OCI-LY3 (cell line): ENCODE measurements around the gene MACROD2.

ENCODE experiments used
- H2AFZ ChIP-seq: fragments of 200-600, 300-600 bp; shearing (Covaris generic); 2 replicates; pipeline ENCODE4 v1.6.0; 2014; ENCODE audit warnings: antibody characterized with exemption, low read depth, low read length
- H3K27ac ChIP-seq: fragments of 200-600, 300-600 bp; sonication (generic); 2 replicates; pipeline ENCODE4 v1.5.1; 2014; ENCODE audit warnings: mild to moderate bottlenecking, low read length, moderate library complexity, mixed read lengths
- H3K27me3 ChIP-seq: fragments of 200-600, 300-600 bp; sonication (generic); 2 replicates; pipeline ENCODE4 v1.6.1; 2014; ENCODE audit warnings: low read depth, low read length, mixed read lengths
- H3K36me3 ChIP-seq: fragments of 200-600, 300-600 bp; sonication (generic); replicated peaks from 2 replicates; pipeline ENCODE3; 2014; ENCODE audit warnings: low read depth, low read length, mixed read lengths
- H3K4me1 ChIP-seq: fragments of 300-600, 200-600 bp; sonication (generic); 2 replicates; pipeline ENCODE4 v1.6.1; 2014; ENCODE audit warnings: low read length, mixed read lengths
- H3K4me2 ChIP-seq: fragments of 200-600, 300-600 bp; sonication (generic); 2 replicates; pipeline ENCODE4 v1.6.1; 2014; ENCODE audit warnings: low read length, mixed read lengths
- H3K4me3 ChIP-seq: fragments of 300-600, 200-600 bp; sonication (generic); 2 replicates; pipeline ENCODE4 v1.5.1; 2014; ENCODE audit warnings: antibody characterized with exemption, mild to moderate bottlenecking, low read length, moderate library complexity
- H3K79me2 ChIP-seq: fragments of 300-600, 200-600 bp; shearing (Covaris generic); 2 replicates; pipeline ENCODE4 v1.6.1; 2014; ENCODE audit warnings: mild to moderate bottlenecking, low read length, mixed read lengths
- H3K9ac ChIP-seq: fragments of 300-600, 200-600 bp; shearing (Covaris generic); 2 replicates; pipeline ENCODE4 v1.6.0; 2014; ENCODE audit warnings: mild to moderate bottlenecking, low read length, moderate library complexity
- H3K9me3 ChIP-seq: fragments of 200-600, 300-600 bp; shearing (Covaris generic); 2 replicates; pipeline ENCODE4 v1.6.1; 2014; ENCODE audit warnings: low read length, mixed read lengths; ENCODE audit not compliant: insufficient read depth
- H4K20me1 ChIP-seq: fragments of 200-600, 300-600 bp; sonication (generic); 2 replicates; pipeline ENCODE4 v1.6.1; 2016; ENCODE audit warnings: low read length, mixed read lengths; ENCODE audit not compliant: insufficient read depth
- CTCF ChIP-seq: fragments of 200-600, 300-600 bp; sonication (generic); IDR thresholded peaks from 2 replicates; pipeline ENCODE4 v1.5.1; 2014; ENCODE audit warnings: antibody characterized with exemption, low read length, low read depth
- EZH2phosphoT487 ChIP-seq: fragments of 200-600 bp; shearing (Covaris generic); IDR thresholded peaks from 2 replicates; pipeline ENCODE4 v1.6.1; 2018; ENCODE audit warnings: antibody characterized with exemption, mixed run types, low read depth

The MACROD2 gene

DNA sequence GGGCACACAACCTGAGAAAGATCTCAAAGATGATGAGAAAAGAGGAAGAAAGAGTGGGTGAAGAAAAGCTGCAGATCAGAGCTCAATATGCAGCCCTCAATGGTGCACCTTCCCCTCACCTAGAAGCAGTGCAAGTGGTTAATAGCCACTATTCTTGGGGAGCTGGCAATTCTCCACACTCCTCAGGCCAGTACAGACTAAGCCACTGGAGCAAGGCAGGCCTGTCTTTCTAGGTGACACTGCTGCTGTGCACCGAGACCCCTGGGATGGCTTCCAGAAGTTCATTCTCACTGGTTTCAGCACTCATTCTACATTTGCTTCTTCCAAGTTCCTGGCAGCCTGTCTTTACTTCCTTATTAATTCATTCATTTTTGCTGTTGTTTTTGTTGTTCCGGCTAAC lies 1604.6 kb downstream of the MACROD2 start:
- no peak overlapping the region for H2AFZ ChIP-seq
- peaks cover 3% of the 10 kb centered on the region; the same call in 1 of the 2 replicates for H3K27me3 ChIP-seq
- H3K79me2 ChIP-seq: no peaks in the 10 kb centered on the region
- H3K4me1 ChIP-seq: no peaks in the 10 kb centered on the region
- no peak overlapping the region for H3K9ac ChIP-seq
- no peak for TF ChIP-seq CTCF
- TF ChIP-seq EZH2phosphoT487: no peak
- no peaks in the 10 kb centered on the region for H3K36me3 ChIP-seq
- no peak overlapping the region for H3K27ac ChIP-seq
- no peak overlapping the region for H3K4me2 ChIP-seq
- H3K4me3 ChIP-seq: no peak overlapping the region
- no peaks in the 10 kb centered on the region for H3K9me3 ChIP-seq
- no peaks in the 10 kb centered on the region for H4K20me1 ChIP-seq

DNA sequence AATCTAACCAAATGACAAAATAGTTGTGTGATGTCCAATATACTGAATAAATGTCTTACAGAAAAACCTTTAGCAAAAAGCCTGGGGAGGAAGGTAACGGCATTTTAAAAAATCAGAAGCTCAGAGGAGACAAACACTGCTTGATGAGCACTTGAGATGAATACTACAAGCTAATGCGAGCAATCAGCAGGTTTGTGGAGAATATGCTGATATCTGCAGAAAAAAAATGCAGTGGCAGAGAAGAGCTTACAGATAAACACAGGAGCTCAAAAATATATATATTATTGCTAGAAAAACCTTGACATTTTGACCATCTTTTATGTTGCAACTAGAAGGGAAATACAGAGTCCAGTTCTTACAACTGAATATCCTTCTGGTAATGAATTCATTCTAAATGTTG lies 1605.2 kb downstream of the MACROD2 start:
- H3K9me3 ChIP-seq: no peaks in the 10 kb centered on the region
- no peak overlapping the region for H3K27ac ChIP-seq
- no peaks in the 10 kb centered on the region for H3K4me1 ChIP-seq
- no peaks in the 10 kb centered on the region for H3K36me3 ChIP-seq
- H4K20me1 ChIP-seq: no peaks in the 10 kb centered on the region
- no peaks in the 10 kb centered on the region for H3K79me2 ChIP-seq
- no peak overlapping the region for H3K4me3 ChIP-seq
- no peak overlapping the region for H2AFZ ChIP-seq
- no peak overlapping the region for H3K9ac ChIP-seq
- H3K4me2 ChIP-seq: no peak overlapping the region
- H3K27me3 ChIP-seq: peaks cover 3% of the 10 kb centered on the region; the same call in 1 of the 2 replicates
- TF ChIP-seq EZH2phosphoT487 (no peak), CTCF (no peak)

DNA sequence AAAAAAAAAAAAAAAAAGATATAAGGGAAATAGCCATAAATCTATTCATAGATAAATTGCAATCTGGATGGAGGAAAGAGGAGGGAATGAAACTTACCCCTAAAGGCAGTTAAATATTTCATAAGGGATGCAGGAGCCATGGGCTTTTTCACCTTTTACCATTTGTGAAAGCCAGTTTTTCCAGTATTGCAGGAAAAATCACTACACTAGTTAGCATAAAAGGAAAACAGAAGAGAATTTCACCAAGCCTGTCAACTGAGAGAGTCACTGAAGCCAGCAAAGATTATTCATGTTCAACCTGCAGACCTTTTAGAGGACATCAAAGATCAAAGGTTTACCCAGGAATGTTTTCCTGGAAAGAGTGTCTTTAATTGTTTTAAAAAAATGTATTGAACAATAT lies 1608.2 kb downstream of the MACROD2 start:
- peaks cover 3% of the 10 kb centered on the region; the same call in 1 of the 2 replicates for H3K27me3 ChIP-seq
- no peaks in the 10 kb centered on the region for H3K4me1 ChIP-seq
- H3K9me3 ChIP-seq: no peaks in the 10 kb centered on the region
- no peak overlapping the region for H3K4me2 ChIP-seq
- TF ChIP-seq CTCF (no peak), EZH2phosphoT487 (no peak)
- no peaks in the 10 kb centered on the region for H3K36me3 ChIP-seq
- no peak overlapping the region for H2AFZ ChIP-seq
- H3K79me2 ChIP-seq: no peaks in the 10 kb centered on the region
- H3K27ac ChIP-seq: no peak overlapping the region
- no peak overlapping the region for H3K4me3 ChIP-seq
- H4K20me1 ChIP-seq: no peaks in the 10 kb centered on the region
- H3K9ac ChIP-seq: no peak overlapping the region

- no peak overlapping the region for H3K4me2 ChIP-seq
- H3K4me3 ChIP-seq: no peak overlapping the region
- H2AFZ ChIP-seq: no peak overlapping the region
- TF ChIP-seq EZH2phosphoT487 (no peak), CTCF (no peak)
- no peaks in the 10 kb centered on the region for H3K4me1 ChIP-seq
- no peak overlapping the region for H3K9ac ChIP-seq
- no peak overlapping the region for H3K27ac ChIP-seq
- H3K27me3 ChIP-seq: peaks cover 3% of the 10 kb centered on the region; the same call in 1 of the 2 replicates
- H3K79me2 ChIP-seq: no peaks in the 10 kb centered on the region
- H3K9me3 ChIP-seq: no peaks in the 10 kb centered on the region
- H3K36me3 ChIP-seq: no peaks in the 10 kb centered on the region
- H4K20me1 ChIP-seq: no peaks in the 10 kb centered on the region
Measured at GRCh38 chr20:15603978-15604805, 1608.9 kb downstream of the MACROD2 start.
